ENCODE measurements around the gene PNN. TPM values are rescaled to one million over a fixed set of nuclear protein-coding genes. Genes with fewer than 3 reads are reported as not detected.

The PNN gene
- total and polyA plus RNA-seq, 9 of the 15 experiments (the other 6 are each of a cell fraction or from before 2014, with no cell fraction given): 30.2 to 188 (median 69.7) TPM

- TF ChIP-seq STAT6 (CRISPR knock-in tag; IDR thresholded peaks at IDR 0.05) (no peak), DIDO1 (tag; IDR thresholded peaks at IDR 0.05; ENCODE audit: low read depth) (no peak), CREM (IDR thresholded peaks at IDR 0.05; ENCODE audit: low read depth) (peak; percentile 23; the same call in 1 of the 2 replicates), NR3C1 (CRISPR knock-in tag; IDR thresholded peaks at IDR 0.05) (no peak), FOSL1 (tag; conservative IDR thresholded peaks at IDR 0.05) (no peak), ZBTB11 (CRISPR knock-in tag; IDR thresholded peaks at IDR 0.05) (0 out of 6 replicates have a peak, but pooled peaks of 2 of the 3 experiments have one; percentile 28 to 33), ARID4B (CRISPR knock-in tag; IDR thresholded peaks at IDR 0.05) (peak; percentile 65; the same call in 1 of the 2 replicates), KDM5B (IDR thresholded peaks at IDR 0.05; ENCODE audit: insufficient replicate concordance, low read depth, low read length) (no peak), PRDM10 (IDR thresholded peaks at IDR 0.05; ENCODE audit: partially characterized antibody) (no peak)
These were observed 600 bp downstream of the PNN start (continued) for GRCh38 chr14:39175445-39176262.

Measured in K562 (cell line).